H54 (cell line): ENCODE results near the gene STOX2.

ENCODE experiments used
- DNase-seq: peaks from one replicate; pipeline ENCODE4 v3.0.0; 2011; ENCODE audit warnings: low spot score, mixed read lengths; ENCODE audit not compliant: insufficient read length
- FAIRE-seq: peaks from 3 replicates; lab custom pipeline; 2011; peaks lifted over from hg19 to GRCh38; lab: Jason Lieb, UNC
- POLR2A ChIP-seq: IDR thresholded peaks from 2 replicates; pipeline ENCODE4 v1.6.1; 2011; ENCODE audit warnings: low read depth, mild to moderate bottlenecking, low read length

The STOX2 gene

DNA sequence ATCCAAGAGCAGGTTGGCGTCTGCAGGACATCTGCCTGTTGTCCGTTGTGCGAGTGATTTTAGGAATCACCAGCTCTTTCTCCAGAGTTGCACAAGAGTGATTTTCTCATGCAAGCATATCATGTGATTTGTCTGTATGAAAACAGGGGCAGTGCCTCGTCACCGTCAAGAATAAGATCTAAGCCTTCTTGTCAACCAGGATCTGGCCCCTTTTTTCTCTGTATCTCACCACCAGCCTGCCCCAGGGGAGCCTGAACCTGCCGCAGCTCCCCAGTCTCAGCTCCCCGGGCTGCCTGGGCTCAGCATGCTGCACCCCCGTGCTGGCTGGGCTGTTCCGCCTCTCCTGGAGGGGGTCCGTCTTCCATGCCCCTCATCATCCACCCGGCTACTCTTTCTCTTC, 90.5 kb downstream of the STOX2 start:
- FAIRE-seq (no peak), DNase-seq (no peak)
- no peak for TF ChIP-seq POLR2A

- no peak for DNase-seq
- no peak for TF ChIP-seq POLR2A
- FAIRE-seq: no peak
Measured at GRCh38 chr4:183996868-183997267, 91.8 kb downstream of the STOX2 start.

- DNase-seq (no peak), FAIRE-seq (no peak)
- TF ChIP-seq POLR2A: no peak
Measured at GRCh38 chr4:183999435-183999834, 94.3 kb downstream of the STOX2 start.

DNA sequence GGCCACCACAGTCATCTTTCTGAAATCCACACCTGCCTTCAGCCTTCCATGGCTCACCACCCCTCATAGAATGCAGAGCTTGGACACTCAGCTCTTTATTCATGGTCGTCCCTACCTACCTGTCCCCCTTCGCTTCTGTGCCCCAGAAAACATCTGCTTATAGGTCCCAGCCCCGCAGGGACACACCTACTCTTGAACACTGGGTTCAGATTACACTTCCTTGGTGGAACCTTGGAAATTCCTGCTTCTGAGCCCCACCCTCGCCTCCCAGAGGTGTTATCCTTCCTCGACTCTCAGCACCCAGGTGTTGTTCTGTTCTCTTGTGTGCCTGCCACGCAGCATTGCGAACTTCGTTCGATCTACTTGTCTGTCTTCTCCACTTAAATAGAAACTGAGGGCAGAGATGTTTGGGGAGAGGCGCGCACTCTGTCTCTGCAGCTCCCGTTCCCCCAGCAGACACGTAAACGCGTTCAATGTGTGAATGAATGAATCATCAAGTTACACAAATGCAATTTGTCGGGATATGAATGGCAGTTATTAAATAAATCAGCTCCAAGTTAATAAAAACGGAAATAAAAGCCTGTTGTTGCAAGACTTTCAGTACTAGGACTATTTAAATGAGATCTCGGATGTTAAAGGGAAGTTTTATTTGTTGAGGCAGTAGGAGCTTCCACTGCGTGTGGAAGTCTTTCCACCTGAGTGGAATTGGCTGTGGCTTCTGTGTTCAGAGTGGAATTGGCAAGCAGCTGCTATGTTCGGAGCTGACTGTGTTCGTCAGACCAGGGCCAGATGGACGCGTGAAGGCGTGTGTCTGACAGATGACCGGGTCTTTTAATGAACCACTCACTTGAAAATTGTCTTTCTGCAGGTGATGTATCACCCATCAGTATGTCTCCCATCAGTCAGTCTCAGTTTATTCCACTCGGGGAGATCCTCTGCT, 95.6 kb downstream of the STOX2 start:
- no peak for FAIRE-seq
- no peak for TF ChIP-seq POLR2A

DNA sequence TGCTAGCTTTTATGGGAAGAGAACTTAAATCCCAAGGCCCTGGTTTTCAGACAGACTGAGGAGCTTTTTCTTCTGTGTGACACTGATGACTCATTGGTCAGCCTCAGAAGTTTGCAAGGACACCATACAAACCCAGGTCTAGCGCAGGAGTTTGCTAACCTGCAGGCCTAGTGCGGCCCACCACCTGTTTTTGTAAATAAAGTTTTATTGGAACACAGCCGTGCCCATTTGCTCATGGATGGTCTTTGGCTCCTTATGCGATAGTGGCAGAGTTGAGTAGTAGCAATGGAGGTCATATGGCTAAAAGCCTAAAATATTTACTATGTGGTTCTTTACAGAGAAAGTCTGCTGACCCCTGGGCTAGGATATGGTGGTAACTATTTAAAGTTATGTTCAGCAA, 98.3 kb downstream of the STOX2 start:
- TF ChIP-seq POLR2A: no peak
- FAIRE-seq: no peak
- DNase-seq: no peak

More for the DNA sequence above, 95.6 kb downstream of the STOX2 start:
- DNase-seq: no peak

DNA sequence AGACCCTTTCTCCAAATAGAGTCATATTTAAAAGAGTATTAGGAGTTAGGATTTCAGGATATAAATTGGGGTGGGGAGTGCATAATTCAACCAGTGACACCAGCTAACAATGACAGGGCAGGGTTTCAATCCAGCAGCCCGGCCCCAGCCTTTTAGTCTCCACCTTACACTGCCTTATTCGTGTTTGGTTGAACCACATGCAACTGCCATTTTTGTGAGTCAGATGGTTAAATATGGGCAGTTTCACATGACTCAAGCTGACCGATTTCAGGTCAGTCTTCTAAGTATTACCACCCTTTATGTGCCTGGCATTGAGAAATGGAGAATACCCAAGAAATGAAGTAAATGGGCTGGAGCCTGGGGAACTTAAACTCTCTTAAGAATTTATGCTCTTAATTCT, 102.8 kb downstream of the STOX2 start:
- FAIRE-seq (no peak), DNase-seq (peak; percentile 19)
- TF ChIP-seq POLR2A: no peak

DNA sequence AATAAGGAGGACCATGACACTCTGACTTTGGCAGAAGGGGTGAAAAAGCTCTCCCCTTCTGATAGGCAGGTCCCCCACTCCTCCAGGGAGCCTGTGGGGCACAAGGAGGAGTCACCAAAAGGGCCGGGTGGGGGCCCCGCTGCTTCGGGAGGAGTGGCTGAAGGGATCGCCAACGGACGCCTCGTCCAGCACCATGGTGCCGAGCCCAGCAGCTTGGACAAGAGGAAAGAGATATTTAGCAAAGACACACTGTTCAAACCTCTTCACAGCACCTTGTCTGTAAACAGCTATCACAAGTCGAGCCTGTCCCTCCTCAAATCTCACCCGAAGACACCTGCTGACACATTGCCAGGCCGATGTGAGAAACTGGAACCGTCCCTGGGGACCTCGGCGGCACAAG, 105.6 kb downstream of the STOX2 start:
- FAIRE-seq: no peak

GRCh38 chr4:184011826-184012380, 106.8 kb downstream of the STOX2 start:
- no peak for TF ChIP-seq POLR2A
- FAIRE-seq (no peak), DNase-seq (no peak)

More for the DNA sequence above, 105.6 kb downstream of the STOX2 start:
- no peak for DNase-seq
- no peak for TF ChIP-seq POLR2A

DNA sequence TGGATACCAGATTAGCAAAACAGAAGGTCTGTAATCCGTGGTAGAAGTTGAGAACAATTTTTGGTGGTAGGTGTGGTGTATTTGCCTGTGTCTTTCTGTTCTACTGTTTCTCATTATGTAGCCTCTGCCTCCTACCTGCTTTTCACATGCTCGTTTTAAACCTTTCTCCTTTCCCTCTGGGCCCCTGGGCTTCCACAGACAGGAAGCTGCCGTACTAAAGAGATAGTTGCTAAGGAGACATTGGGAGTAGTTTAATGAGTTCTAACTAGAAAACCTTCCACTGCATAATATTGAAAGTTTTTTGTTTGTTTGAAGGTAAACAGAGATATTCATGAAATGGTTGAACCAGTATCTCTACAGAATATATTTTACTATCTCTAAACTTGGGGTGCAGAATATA, 107.8 kb downstream of the STOX2 start:
- no peak for TF ChIP-seq POLR2A
- no peak for FAIRE-seq
- DNase-seq: no peak

DNA sequence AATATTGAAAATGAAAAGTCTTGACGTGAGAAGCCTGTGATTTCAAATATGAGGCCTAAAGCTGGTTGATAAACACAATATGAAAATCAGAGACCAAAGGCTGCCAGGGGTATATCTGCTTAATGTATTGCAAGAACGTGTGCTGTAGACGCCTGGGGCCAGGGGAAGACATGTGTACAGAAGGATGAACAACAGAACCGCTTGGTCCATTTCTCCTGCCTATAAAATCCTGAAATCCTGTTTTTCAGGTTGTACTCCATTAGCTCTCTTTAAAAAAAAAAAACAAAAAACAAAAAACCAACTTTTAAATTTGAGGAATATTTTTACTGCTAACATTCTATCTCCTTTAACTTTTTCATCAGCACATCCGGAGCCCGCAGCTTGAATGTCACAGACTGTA, 109.2 kb downstream of the STOX2 start:
- TF ChIP-seq POLR2A: no peak
- FAIRE-seq: no peak
- no peak for DNase-seq

DNA sequence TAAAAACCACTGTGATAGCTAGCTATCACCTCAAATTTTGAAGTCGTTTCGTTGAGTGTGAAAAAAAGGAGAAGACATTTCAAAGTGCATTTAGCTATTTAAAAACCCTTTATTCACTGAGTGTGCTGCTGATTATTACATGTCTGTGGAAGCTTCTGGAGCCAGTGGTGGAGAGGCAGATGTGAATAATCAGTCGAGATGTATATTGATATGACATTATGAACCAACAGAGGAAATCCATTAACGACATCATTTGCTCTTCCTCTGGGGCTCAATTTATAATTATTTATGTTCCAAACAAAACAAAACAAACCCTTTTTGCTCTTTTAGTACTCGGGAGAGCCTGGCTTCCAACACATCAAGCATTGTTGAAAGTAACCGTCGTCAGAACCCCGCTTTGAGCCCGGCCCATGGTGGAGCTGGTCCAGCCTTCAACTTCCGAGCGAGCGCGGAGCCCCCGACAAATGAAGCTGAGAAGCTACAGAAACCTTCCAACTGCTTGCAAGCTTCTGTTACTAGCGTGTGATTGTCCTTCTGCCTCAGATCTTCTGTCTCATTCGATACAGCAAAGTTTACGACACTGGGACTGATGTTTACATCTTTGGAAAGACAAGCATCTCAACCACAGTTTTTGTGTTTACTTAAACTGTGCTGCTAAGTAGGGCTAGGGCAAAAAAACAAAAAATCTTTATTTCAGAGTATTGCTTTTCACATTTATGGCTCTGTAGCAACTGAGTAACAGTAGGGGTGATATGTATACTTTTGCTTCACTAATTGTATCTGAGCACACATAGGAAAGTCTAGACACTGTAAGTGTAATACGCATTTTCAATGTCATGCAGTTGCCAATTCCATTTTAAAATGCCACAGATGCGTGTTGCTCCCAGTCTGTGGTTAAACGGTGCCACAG, 111.9 kb downstream of the STOX2 start:
- FAIRE-seq (no peak), DNase-seq (no peak)
- no peak for TF ChIP-seq POLR2A

DNA sequence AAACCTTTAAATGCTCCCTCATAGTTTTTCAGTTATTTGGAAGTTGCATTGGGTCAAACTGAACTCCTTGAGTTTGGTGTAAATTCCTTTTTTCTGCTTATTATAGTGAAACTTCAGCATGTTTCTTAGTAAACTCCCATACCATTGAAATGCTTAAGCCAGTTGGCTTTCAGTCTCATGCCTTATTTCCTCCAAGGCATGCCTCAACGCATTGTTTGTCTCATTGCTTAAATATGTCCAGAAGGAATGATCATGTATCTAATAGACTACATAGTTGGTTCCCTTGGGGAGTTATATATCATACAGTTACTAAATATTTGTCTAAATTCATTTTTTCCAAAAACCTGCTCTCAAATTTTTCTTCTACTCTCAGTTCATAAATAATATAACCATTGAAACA, 114.0 kb downstream of the STOX2 start:
- DNase-seq (no peak), FAIRE-seq (no peak)
- TF ChIP-seq POLR2A: no peak

DNA sequence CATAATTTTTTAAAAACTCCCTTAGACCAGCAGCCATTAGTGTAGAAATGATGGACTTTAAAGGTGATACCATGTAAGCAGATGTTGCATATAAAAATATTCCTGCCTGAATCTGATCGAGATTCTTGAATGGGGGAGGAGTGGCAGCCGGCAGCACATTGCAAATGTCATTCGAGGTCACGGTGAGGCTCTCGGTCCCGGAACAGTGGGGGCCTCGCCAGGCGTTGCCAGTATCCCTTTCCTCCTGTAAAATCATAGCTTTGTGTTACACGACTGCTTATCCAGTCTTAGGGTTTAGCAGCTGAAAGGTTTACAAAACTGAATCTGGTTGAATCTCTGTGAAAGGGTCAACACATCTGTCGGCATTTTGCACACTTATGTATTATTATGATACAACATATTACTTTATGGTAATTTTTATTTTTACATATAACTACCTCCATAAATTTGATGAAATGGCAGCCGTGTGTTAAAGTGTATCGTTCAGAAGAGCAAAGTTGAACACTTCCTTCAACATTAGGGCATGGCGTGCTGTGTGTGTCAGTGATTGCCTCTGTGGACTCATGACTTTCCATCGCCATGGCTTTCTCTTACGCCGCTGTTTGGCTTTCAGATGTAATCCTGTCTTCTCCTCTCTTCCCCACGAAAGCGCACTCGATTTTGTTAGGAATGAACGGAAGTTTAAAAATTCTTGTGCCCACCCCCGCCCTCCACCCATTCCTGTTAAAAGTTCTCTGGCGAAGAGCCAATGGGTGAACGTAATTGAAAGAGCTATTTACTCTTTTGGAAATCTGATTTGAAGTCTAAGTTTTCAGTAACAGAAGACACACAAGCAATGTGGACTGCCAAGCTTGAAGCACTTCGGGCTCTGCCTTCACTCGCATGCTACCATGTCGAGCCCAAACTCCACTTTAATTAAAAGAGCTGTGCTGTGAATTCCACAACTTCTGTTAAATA, 114.8 kb downstream of the STOX2 start:
- FAIRE-seq (no peak), DNase-seq (no peak)

More for the DNA sequence above, 114.8 kb downstream of the STOX2 start:
- no peak for TF ChIP-seq POLR2A
